GM10266 (cell line): ENCODE data around the gene SDCCAG8.
A peak's percentile ranks its signal among the peaks of the same experiment; 100 is the strongest.

Experiments used
- DNase-seq: peaks from one replicate; pipeline ENCODE4 v3.0.0; 2012; ENCODE audit errors: extremely low spot score
- CTCF ChIP-seq: IDR thresholded peaks from 2 replicates; pipeline ENCODE4 v1.5.1; 2012; ENCODE audit warnings: mild to moderate bottlenecking, low read depth; ENCODE audit not compliant: control insufficient read depth, insufficient read depth; ENCODE audit errors: missing control alignments

Gene SDCCAG8

DNA sequence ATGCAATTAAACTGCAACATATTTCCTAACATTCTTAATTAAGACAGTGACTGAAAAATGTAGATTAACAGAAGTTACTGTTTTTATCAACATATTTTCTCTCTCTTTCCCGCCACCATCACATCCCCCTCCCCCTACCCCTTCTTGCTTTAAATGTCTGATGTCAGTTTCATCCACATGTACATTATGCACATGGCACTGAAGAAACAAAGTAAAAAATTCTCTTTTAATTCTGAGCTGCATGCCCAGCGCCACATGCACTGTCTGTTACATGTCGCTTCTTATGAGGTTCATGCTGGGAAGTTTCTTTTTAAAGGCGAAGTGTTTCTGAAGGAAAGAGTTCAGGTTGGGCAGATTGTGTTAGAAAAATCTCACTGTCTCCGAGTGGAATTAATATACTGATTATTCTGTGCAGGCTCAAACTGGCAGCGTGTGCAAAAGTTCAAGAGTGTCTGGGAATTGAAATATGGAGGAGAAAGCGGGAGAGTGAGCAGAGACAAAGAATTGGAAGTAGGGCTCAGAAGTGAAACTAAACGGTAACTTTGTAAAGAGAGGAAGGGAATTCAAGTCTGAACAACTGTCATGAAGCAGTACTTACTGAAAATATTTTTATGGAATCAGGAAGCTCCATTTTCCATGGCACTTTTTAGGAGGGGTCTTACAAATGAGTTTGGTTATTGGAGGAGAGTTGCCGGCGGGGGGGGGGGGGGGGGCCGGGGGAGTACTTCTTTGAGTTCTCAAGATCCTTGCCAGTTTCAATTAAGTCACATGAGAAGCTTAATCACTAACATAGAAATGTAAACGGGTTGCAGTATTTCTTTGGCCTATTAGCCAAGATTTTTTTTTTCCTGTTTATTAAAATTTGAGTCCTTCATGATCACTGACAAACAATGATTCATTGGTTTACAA is 217.6 kb downstream of the SDCCAG8 start:
- TF ChIP-seq CTCF = no peak
- peak; percentile 33 for DNase-seq

DNA sequence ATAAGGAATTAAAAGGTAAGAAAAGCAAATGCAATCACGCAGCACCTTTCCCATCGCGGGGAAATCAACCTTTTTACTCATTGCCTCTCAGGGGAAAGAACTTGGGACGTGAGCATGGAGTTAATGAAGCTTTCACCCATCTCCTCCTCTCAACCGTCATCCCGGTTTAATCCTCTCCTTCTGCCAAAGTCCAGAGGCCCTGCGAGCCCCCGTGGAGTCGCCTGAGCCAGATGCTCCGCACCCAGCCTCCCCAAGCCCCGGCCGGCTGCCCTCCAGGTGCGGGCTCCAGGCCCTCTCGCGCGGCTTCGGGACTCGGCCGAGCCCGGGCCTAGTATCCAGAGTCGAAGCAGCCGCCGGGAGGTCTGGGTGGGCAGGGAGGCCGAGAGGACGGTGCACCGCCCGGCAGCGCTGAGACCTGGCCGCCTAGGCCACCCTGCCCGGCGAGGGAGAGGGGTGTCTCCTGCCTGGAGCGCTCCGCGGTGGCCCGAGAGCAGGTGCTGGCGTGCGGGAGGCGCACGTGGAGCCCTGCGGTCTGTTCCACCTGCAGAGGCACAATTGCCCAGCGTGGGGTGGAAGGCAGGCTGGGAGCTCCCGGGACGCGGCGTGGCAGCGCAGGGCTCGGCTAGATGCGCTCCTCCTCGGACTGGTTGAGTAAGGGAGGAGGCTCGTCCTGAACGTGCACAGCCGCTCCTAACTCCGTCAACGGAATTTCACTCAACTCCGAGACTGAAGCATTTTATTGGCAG is 218.5 kb downstream of the SDCCAG8 start:
- no peak for TF ChIP-seq CTCF
- DNase-seq = peak; percentile 11

GRCh38 chr1:243474906-243475305 is 219.1 kb downstream of the SDCCAG8 start:
- DNase-seq = no peak
- no peak for TF ChIP-seq CTCF

DNA sequence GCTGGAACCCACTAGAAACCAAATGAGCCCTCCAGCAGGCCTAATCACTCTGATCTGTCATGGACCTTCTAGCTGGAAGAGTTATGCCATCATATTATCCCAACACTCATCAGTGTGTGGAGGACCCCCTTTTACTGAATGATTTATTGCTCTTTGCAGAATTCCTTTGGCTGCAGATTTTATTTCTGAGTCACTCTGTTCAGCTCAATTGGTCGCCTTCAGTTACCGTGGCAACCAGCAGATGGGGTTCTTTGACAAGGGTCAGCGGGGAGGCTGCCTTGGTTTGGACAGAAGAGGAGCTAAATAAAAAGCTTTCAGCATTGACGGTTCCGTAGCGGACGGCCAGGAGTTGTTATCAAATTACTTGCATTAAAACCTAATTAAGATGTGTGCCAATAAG is 220.1 kb downstream of the SDCCAG8 start:
- DNase-seq = no peak
- no peak for TF ChIP-seq CTCF

- TF ChIP-seq CTCF = no peak
- no peak for DNase-seq
Measured at GRCh38 chr1:243477731-243478290, 222.0 kb downstream of the SDCCAG8 start.

DNA sequence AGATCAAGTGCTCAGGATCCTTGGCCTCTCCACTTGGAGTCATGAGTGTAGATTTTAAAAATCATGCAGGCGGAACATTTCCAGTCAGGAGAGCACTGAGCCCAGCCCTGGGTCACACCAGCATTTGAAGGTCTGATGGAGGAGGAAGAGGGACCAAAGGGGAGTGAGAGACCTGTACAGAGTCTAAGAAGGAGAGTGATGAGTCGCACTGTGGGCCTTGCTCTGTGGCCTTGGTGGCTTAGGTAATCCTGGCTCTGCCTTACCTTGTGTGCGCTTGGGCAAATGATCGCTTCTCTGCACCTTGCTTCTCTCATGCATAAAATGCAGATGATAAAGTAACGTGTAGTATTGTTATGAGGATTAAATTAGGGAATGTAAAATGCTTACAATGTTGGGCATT is 225.3 kb downstream of the SDCCAG8 start:
- DNase-seq = no peak
- no peak for TF ChIP-seq CTCF
